MM.1S (cell line): ENCODE results near the gene RICTOR.

ENCODE experiments used
- EZH2 ChIP-seq: fragments of 300-600 bp; sonication (generic); optimal IDR thresholded peaks from 2 replicates; pipeline ENCODE3; 2017; ENCODE audit warnings: low read depth, mild to moderate bottlenecking, antibody characterized with exemption, low read length, mixed read lengths
- TF ChIP-seq, protein P1 (sequence below): fragments of 300-600 bp; sonication (generic); IDR thresholded peaks from 2 replicates; pipeline ENCODE4 v1.5.1; 2016; ENCODE audit warnings: antibody characterized with exemption, low read length, mixed read lengths

DNA sequence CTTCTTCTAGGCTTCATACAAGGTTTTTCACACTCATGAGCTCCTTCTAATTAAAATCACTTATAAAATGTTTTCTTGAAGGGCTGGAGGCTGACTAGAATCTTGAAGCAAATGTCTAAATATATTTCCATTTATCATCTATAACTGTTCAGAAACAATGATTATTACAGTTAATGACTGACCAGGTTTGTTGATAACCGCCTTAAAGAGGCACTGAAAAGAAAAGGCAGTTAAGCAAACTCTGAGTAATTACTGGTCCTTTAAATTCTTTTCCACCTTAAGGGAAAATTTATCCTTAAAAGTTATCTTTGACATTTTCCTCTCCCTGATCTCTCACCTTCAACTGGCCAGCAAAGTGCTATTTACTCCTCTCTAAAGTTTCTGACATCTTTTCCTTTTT is 43.2 kb downstream of the RICTOR start:
- TF ChIP-seq EZH2: no peak
- TF ChIP-seq, protein P1, sequence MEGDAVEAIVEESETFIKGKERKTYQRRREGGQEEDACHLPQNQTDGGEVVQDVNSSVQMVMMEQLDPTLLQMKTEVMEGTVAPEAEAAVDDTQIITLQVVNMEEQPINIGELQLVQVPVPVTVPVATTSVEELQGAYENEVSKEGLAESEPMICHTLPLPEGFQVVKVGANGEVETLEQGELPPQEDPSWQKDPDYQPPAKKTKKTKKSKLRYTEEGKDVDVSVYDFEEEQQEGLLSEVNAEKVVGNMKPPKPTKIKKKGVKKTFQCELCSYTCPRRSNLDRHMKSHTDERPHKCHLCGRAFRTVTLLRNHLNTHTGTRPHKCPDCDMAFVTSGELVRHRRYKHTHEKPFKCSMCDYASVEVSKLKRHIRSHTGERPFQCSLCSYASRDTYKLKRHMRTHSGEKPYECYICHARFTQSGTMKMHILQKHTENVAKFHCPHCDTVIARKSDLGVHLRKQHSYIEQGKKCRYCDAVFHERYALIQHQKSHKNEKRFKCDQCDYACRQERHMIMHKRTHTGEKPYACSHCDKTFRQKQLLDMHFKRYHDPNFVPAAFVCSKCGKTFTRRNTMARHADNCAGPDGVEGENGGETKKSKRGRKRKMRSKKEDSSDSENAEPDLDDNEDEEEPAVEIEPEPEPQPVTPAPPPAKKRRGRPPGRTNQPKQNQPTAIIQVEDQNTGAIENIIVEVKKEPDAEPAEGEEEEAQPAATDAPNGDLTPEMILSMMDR: no peak
